K562 (cell line): ENCODE data around the gene ADD3. TPM values are rescaled to one million over a fixed set of nuclear protein-coding genes. Genes with fewer than 3 reads are reported as not detected.

ENCODE experiments used
- ATAC-seq: fragments of 200-7000 bp; cut with Tn5 transposase; 3 replicates; pipeline ENCODE4 v1.9.1; 2020; ENCODE audit warnings: moderate library complexity
- BruUV-seq: library from RNA; stranded (reverse); fragments of 400-500 nt; replicated peaks from 2 replicates; lab custom pipeline; 2021; lab: Mats Ljungman, UMichigan
- CTCF ChIA-PET: fragments of 300-600 bp; formaldehyde crosslinking; extraction: SDS; loops from one replicate; lab custom pipeline; 2021; ENCODE audit warnings: low intra/inter-chr PET ratio; lab: Yijun Ruan, JAX
- POLR2A ChIA-PET: fragments of 300-600, 350-650 bp; sonication (Branson Sonifier 250); formaldehyde crosslinking; extraction: SDS; loops from one replicate; lab custom pipeline; 2021; ENCODE audit warnings: antibody characterized with exemption, inconsistent platforms; lab: Yijun Ruan, JAX
- DNase-seq, 4 experiments: peaks; one replicate each; pipeline versions ENCODE4 v3.0.0 to v3.0.0-alpha.2; 2011 to 2018; ENCODE audit warnings: low spot score in 3 of 4, mixed read lengths in 3 of 4; ENCODE audit errors: extremely low read depth in 1 of 4
- FAIRE-seq: peaks from 2 replicates; lab custom pipeline; 2011; peaks lifted over from hg19 to GRCh38; lab: Jason Lieb, UNC
- H2AFZ ChIP-seq: 2 replicates; pipeline ENCODE4 v1.6.0; 2011; ENCODE audit warnings: low read depth, low read length, control low read depth, inconsistent platforms
- H3K27ac ChIP-seq: fragments of 200-600 bp; 3 replicates; pipeline ENCODE4 v1.8.0; 2011; ENCODE audit warnings: low read depth, mild to moderate bottlenecking, control low read depth, inconsistent platforms, low read length, moderate library complexity, mixed read lengths; ENCODE audit errors: extremely low read depth
- H3K27me3 ChIP-seq, 2 experiments: fragments of 300-600 bp in 1 of 2; 2 replicates in 1 of 2; 3 replicates in 1 of 2; pipeline versions ENCODE4 v1.6.0 to v1.8.0; 2011; ENCODE audit warnings: inconsistent platforms in 2 of 2, low read length in 2 of 2, mild to moderate bottlenecking in 1 of 2, mixed read lengths in 1 of 2, moderate library complexity in 1 of 2; ENCODE audit not compliant: control insufficient read depth in 2 of 2, insufficient read depth in 2 of 2
- H3K36me3 ChIP-seq: fragments of 300-600 bp; 3 replicates; pipeline ENCODE4 v1.8.0; 2011; ENCODE audit warnings: mild to moderate bottlenecking, low read length, inconsistent platforms; ENCODE audit not compliant: control insufficient read depth, insufficient read depth
- H3K4me1 ChIP-seq, 2 experiments: fragments of 200-600 bp in 1 of 2; replicated peaks in 1 of 2; 2 replicates in 1 of 2; 3 replicates in 1 of 2; pipeline versions ENCODE4 v1.5.1 to v1.8.0; 2011; ENCODE audit warnings: inconsistent platforms in 2 of 2, low read length in 2 of 2, mild to moderate bottlenecking in 1 of 2, mixed read lengths in 1 of 2, moderate library complexity in 1 of 2; ENCODE audit not compliant: control insufficient read depth in 2 of 2, insufficient read depth in 2 of 2
- H3K4me2 ChIP-seq: 2 replicates; pipeline ENCODE4 v1.6.1; 2011; ENCODE audit warnings: low read length, control low read depth, inconsistent platforms, mixed read lengths; ENCODE audit not compliant: insufficient read depth
- H3K4me3 ChIP-seq: fragments of 200-600 bp; sonication (generic), shearing (Covaris generic); 2 replicates; pipeline ENCODE4 v1.5.1; 2016; ENCODE audit warnings: control low read depth, inconsistent platforms
- H3K79me2 ChIP-seq: fragments of 200-600 bp; 3 replicates; pipeline ENCODE4 v1.8.0; 2011; ENCODE audit warnings: low read length, inconsistent platforms; ENCODE audit not compliant: control insufficient read depth, insufficient read depth
- H3K9ac ChIP-seq, 2 experiments: 2 replicates each; pipeline versions ENCODE4 v1.6.0 to v1.6.1; 2011; ENCODE audit warnings: low read depth in 2 of 2, low read length in 2 of 2, control low read depth in 1 of 2, inconsistent platforms in 1 of 2, mild to moderate bottlenecking in 1 of 2, mixed read lengths in 1 of 2; ENCODE audit not compliant: insufficient read depth in 1 of 2
- H3K9me1 ChIP-seq: one replicate; pipeline ENCODE4 v1.6.0; 2011; ENCODE audit warnings: inconsistent platforms, mild to moderate bottlenecking, low read length, moderate library complexity; ENCODE audit not compliant: control insufficient read depth, insufficient read depth
- H3K9me3 ChIP-seq: replicated peaks from 2 replicates; pipeline ENCODE4 v1.5.1; 2011; ENCODE audit warnings: low read depth, low read length, inconsistent platforms; ENCODE audit not compliant: control insufficient read depth, insufficient read depth
- H4K20me1 ChIP-seq: replicated peaks from 2 replicates; pipeline ENCODE4 v1.6.1; 2011; ENCODE audit warnings: low read length, inconsistent platforms, mixed read lengths; ENCODE audit not compliant: control insufficient read depth, insufficient read depth
- CHD4 ChIP-seq: fragments of 200-600 bp; sonication (generic); IDR thresholded peaks from 3 replicates; pipeline ENCODE4 v1.6.1; 2012; ENCODE audit warnings: low read depth, mild to moderate bottlenecking, mixed read lengths, low read length, inconsistent platforms; ENCODE audit not compliant: insufficient read depth, insufficient replicate concordance, poor library complexity, severe bottlenecking
- CTBP1 ChIP-seq: fragments of 450-650 bp; IDR thresholded peaks from 2 replicates; pipeline ENCODE4 v1.6.1; 2016; ENCODE audit warnings: borderline replicate concordance
- DACH1 ChIP-seq: fragments of 450-650 bp; IDR thresholded peaks from 2 replicates; pipeline ENCODE4 v1.6.1; 2018; ENCODE audit not compliant: partially characterized antibody
- ELF2 ChIP-seq: fragments of 250-450 bp; sonication (Bioruptor Pico); IDR thresholded peaks from 2 replicates; pipeline ENCODE4 v1.5.0; 2021; ENCODE audit warnings: mild to moderate bottlenecking
- FOSL1 ChIP-seq: fragments of 200-800 bp; sonication (Bioruptor generic); conservative IDR thresholded peaks from 2 replicates; pipeline ENCODE4 v1.6.1; 2016; ENCODE audit warnings: missing genetic modification characterization, missing compliant biosample characterization
- HDAC3 ChIP-seq: fragments of 450-650 bp; IDR thresholded peaks from 2 replicates; pipeline ENCODE4 v1.6.1; 2018; ENCODE audit warnings: borderline replicate concordance, mild to moderate bottlenecking, moderate library complexity; ENCODE audit not compliant: partially characterized antibody
- HOXB6 ChIP-seq: fragments of 250-450 bp; sonication (Bioruptor Pico); IDR thresholded peaks from 2 replicates; pipeline ENCODE4 v1.5.1; 2022; ENCODE audit warnings: mild to moderate bottlenecking, borderline replicate concordance
- KLF1 ChIP-seq: fragments of 450-650 bp; IDR thresholded peaks from 2 replicates; pipeline ENCODE4 v1.6.1; 2016; ENCODE audit warnings: missing genetic modification characterization, missing compliant biosample characterization
- PHB2 ChIP-seq: fragments of 450-650 bp; IDR thresholded peaks from 2 replicates; pipeline ENCODE4 v1.6.1; 2017; ENCODE audit warnings: low read depth
- SAFB ChIP-seq: fragments of 200-400 bp; formaldehyde crosslinking; IDR thresholded peaks from 2 replicates; pipeline ENCODE4 v1.6.1; 2017; ENCODE audit warnings: low read depth, low read length, borderline replicate concordance
- SIN3A ChIP-seq, 2 experiments: fragments of 150-350 bp in 1 of 2; IDR thresholded peaks; 2 replicates each; pipeline ENCODE4 v1.6.1; 2011 to 2016; ENCODE audit warnings: borderline replicate concordance in 2 of 2, low read depth in 2 of 2, low read length in 2 of 2, mild to moderate bottlenecking in 2 of 2, moderate library complexity in 2 of 2; ENCODE audit not compliant: control insufficient read depth in 1 of 2
- SMARCA4 ChIP-seq: fragments of 450-650 bp; IDR thresholded peaks from 2 replicates; pipeline ENCODE4 v1.6.1; 2016
- SP2 ChIP-seq: IDR thresholded peaks from 2 replicates; pipeline ENCODE4 v1.6.1; 2011; ENCODE audit warnings: mild to moderate bottlenecking, low read depth, low read length, moderate library complexity; ENCODE audit not compliant: poor library complexity, severe bottlenecking; ENCODE audit errors: extremely low read depth
- TOE1 ChIP-seq, 2 experiments: fragments of 450-650 bp in 1 of 2; sonication (generic) in 1 of 2; formaldehyde crosslinking in 1 of 2; IDR thresholded peaks; 2 replicates each; pipeline versions ENCODE4 v1.7.1 to v1.8.0; 2016 to 2022; ENCODE audit warnings: borderline replicate concordance in 2 of 2, mild to moderate bottlenecking in 2 of 2, antibody characterized with exemption in 1 of 2, inconsistent platforms in 1 of 2, low read depth in 1 of 2, missing genetic modification reagents in 1 of 2, moderate library complexity in 1 of 2
- ZNF184 ChIP-seq: sonication (generic); formaldehyde crosslinking; IDR thresholded peaks from 2 replicates; pipeline ENCODE4 v1.5.0; 2020; ENCODE audit warnings: missing genetic modification reagents
- WGBS: fragments of 100-300 bp; shearing (Covaris generic); methylation state at CpG from one replicate; pipeline ENCODE4 v1.1.6; 2016; ENCODE audit warnings: low coverage, mixed read lengths; ENCODE audit not compliant: insufficient coverage; ENCODE audit errors: missing lambda C conversion rate; 5-methylcytosine and 5-hydroxymethylcytosine counted together
- in situ Hi-C: fragments of 300-500 bp; cut with MboI; formaldehyde crosslinking; loops from 4 replicates; pipeline ENCODE4 v1.15.0; 2018; ENCODE audit warnings: inconsistent platforms, mixed read lengths
- intact Hi-C: fragments of 100-400 bp; cut with micrococcal nuclease; formaldehyde crosslinking; loops from 2 replicates; pipeline ENCODE4 v1.14.2; 2022
- polyA plus RNA-seq, 8 experiments: library from polyadenylated mRNA; depleted of rRNA in 4 of 8; stranded (reverse) in 5 of 8; unstranded in 3 of 8; fragments of >200 nt; fragmentation: Nextera tagmentation in 2 of 8; fragmentation: Illumina TruSeq in 1 of 8; extraction: Ambion mirVana in 2 of 8; extraction: Trizol in 1 of 8; gene quantifications; 2 replicates each; pipeline versions ENCODE4 v1.2.1 to v1.2.3, GENCODE V29; 2011 to 2014; ENCODE audit warnings: inconsistent platforms in 1 of 8, missing spikeins in 1 of 8
- total RNA-seq, 7 experiments: library from RNA; depleted of rRNA in 6 of 7; stranded (reverse); fragments of >200 nt in 6 of 7; fragmentation: Illumina TruSeq in 2 of 7; extraction: Trizol in 2 of 7; gene quantifications; 2 replicates each; pipeline versions ENCODE4 v1.2.1 to v1.2.3, GENCODE V29; 2011 to 2021; ENCODE audit warnings: low replicate concordance in 1 of 7
- TF ChIP-seq, protein P1 (sequence below), 2 experiments: fragments of 450-650 bp in 1 of 2; sonication (generic) in 1 of 2; formaldehyde crosslinking in 1 of 2; IDR thresholded peaks in 1 of 2; conservative IDR thresholded peaks in 1 of 2; 2 replicates each; pipeline versions ENCODE4 v1.6.1 to v1.8.1; 2016 to 2023; ENCODE audit warnings: mild to moderate bottlenecking in 2 of 2, moderate library complexity in 2 of 2, inconsistent platforms in 1 of 2, missing genetic modification reagents in 1 of 2
- TF ChIP-seq, protein P2 (sequence below), 2 experiments: fragments of 250-450 bp in 1 of 2; fragments of 450-650 bp in 1 of 2; sonication (Bioruptor Pico) in 1 of 2; IDR thresholded peaks; 2 replicates each; pipeline versions ENCODE4 v1.6.1 to v1.8.0; 2016 to 2021; ENCODE audit warnings: mild to moderate bottlenecking in 2 of 2, moderate library complexity in 2 of 2, missing compliant biosample characterization in 1 of 2, missing genetic modification characterization in 1 of 2
- TF ChIP-seq, protein P3 (sequence below): fragments of 200-400 bp; formaldehyde crosslinking; IDR thresholded peaks from 2 replicates; pipeline ENCODE4 v1.6.1; 2017; ENCODE audit warnings: mild to moderate bottlenecking, low read depth, low read length, moderate library complexity

ADD3 gene
- total and polyA plus RNA-seq, 9 of the 15 experiments (the other 6 are each of a cell fraction or from before 2014, with no cell fraction given) = 13.2 to 125 (median 31.7) TPM

DNA sequence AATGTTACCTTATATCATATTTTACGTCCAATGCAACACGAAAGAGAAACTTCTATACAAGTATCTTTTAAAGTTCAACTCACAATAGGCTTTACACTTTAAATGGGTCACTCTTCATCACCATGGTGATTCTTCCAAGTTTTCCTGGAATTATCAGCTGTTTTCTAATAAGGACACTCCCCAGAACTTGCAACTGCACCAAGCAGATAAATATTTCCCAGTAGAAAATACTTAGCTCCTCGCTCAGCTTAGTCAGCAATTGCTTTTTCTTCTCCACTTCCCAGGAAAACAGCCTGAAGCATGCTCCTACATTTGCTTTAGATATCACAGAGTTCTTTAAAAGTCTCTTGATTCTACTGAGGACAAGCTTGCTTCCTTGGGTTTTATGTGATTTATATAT lies 25.7 kb upstream of the ADD3 start:
- FAIRE-seq (peak; percentile 96), ATAC-seq (peak; percentile 54), DNase-seq (peak; percentile 41 to 81 (median 50))
- H2AFZ ChIP-seq = peak overlapping the region; percentile 76
- H3K4me3 ChIP-seq = no peak overlapping the region
- no peaks in the 10 kb centered on the region for H3K9me1 ChIP-seq
- no peaks in the 10 kb centered on the region for H3K27me3 ChIP-seq
- no TSS peak for BruUV-seq
- no peaks in the 10 kb centered on the region for H4K20me1 ChIP-seq
- H3K36me3 ChIP-seq = no peaks in the 10 kb centered on the region
- 0% methylated on average over 3 of the region's 3 CpGs for WGBS
- no peaks in the 10 kb centered on the region for H3K79me2 ChIP-seq
- peak overlapping the region; percentile 69; the same call in 2 of the 3 replicates for H3K27ac ChIP-seq
- in situ Hi-C loops (no loop called here), intact Hi-C loops (no loop called here)
- ChIA-PET POLR2A (interaction anchor here (0.7 to 1.7 kb wide), 4 partner anchors 10 to 28 kb away, joined by 3 to 10 read pairs (median 5); partner anchors contain the start of gene ADD3), CTCF (no interaction called here)
- H3K9me3 ChIP-seq = no peaks in the 10 kb centered on the region
- H3K4me2 ChIP-seq = peak overlapping the region; percentile 68
- H3K4me1 ChIP-seq = peaks cover 8 to 28% of the 10 kb centered on the region in 2 experiments; a peak in 4 of 5 replicates
- peak overlapping the region in 1 of 2 experiments; percentile 53; a peak in 1 of 4 replicates for H3K9ac ChIP-seq
- TF ChIP-seq, protein P1, sequence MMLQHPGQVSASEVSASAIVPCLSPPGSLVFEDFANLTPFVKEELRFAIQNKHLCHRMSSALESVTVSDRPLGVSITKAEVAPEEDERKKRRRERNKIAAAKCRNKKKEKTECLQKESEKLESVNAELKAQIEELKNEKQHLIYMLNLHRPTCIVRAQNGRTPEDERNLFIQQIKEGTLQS (IDR thresholded peaks at IDR 0.05) = no peak
- TF ChIP-seq, protein P1 (CRISPR knock-in tag; conservative IDR thresholded peaks at IDR 0.05) = no peak
- TF ChIP-seq TOE1 (IDR thresholded peaks at IDR 0.05; ENCODE audit: borderline replicate concordance) = no peak
- no peak for TF ChIP-seq TOE1 (CRISPR knock-in tag; IDR thresholded peaks at IDR 0.05; ENCODE audit: borderline replicate concordance, low read depth)
- peak; percentile 36; the same call in 1 of the 2 replicates for TF ChIP-seq FOSL1 (tag)
- no peak for TF ChIP-seq ZNF184
- TF ChIP-seq, protein P2, sequence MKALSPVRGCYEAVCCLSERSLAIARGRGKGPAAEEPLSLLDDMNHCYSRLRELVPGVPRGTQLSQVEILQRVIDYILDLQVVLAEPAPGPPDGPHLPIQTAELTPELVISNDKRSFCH (CRISPR knock-in tag; IDR thresholded peaks at IDR 0.05) = no peak
- TF ChIP-seq, protein P2 (tag; IDR thresholded peaks at IDR 0.05) = no peak
- TF ChIP-seq PHB2 = no peak
- TF ChIP-seq, protein P3, sequence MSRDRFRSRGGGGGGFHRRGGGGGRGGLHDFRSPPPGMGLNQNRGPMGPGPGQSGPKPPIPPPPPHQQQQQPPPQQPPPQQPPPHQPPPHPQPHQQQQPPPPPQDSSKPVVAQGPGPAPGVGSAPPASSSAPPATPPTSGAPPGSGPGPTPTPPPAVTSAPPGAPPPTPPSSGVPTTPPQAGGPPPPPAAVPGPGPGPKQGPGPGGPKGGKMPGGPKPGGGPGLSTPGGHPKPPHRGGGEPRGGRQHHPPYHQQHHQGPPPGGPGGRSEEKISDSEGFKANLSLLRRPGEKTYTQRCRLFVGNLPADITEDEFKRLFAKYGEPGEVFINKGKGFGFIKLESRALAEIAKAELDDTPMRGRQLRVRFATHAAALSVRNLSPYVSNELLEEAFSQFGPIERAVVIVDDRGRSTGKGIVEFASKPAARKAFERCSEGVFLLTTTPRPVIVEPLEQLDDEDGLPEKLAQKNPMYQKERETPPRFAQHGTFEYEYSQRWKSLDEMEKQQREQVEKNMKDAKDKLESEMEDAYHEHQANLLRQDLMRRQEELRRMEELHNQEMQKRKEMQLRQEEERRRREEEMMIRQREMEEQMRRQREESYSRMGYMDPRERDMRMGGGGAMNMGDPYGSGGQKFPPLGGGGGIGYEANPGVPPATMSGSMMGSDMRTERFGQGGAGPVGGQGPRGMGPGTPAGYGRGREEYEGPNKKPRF = no peak
- peak; percentile 71 for TF ChIP-seq SMARCA4
- no peak for TF ChIP-seq SAFB
- peak; percentile 89 for TF ChIP-seq DACH1
- TF ChIP-seq HDAC3 = no peak
- TF ChIP-seq HOXB6 (CRISPR knock-in tag) = no peak
- TF ChIP-seq KLF1 (tag) = no peak
- no peak for TF ChIP-seq SP2
- TF ChIP-seq CTBP1 = no peak
- no peak for TF ChIP-seq ELF2 (CRISPR knock-in tag)
- TF ChIP-seq CHD4 = no peak
- no peak for TF ChIP-seq SIN3A (IDR thresholded peaks at IDR 0.05; ENCODE audit: borderline replicate concordance in 2 of 2, control insufficient read depth in 1 of 2, low read depth in 2 of 2, low read length in 2 of 2)
